Astrocyte (in vitro differentiated cells and primary cell): ENCODE measurements around the gene CHST13. TPM values are rescaled to one million over a fixed set of nuclear protein-coding genes. Genes with fewer than 3 reads are reported as not detected.

ENCODE experiments used
- DNase-seq: peaks from one replicate; pipeline ENCODE4 v3.0.0-alpha.2; 2010; ENCODE audit warnings: low read depth
- FAIRE-seq: peaks from 2 replicates; lab custom pipeline; 2011; peaks lifted over from hg19 to GRCh38; lab: Jason Lieb, UNC
- H2AFZ ChIP-seq: 2 replicates; pipeline ENCODE4 v1.6.0; 2012; ENCODE audit warnings: low read depth, low read length, inconsistent platforms
- H3K27ac ChIP-seq: 2 replicates; pipeline ENCODE4 v1.5.1; 2011; ENCODE audit warnings: low read depth, low read length, inconsistent platforms
- H3K27me3 ChIP-seq: 2 replicates; pipeline ENCODE4 v1.6.0; 2011; ENCODE audit warnings: low read length, inconsistent platforms; ENCODE audit not compliant: insufficient read depth
- H3K36me3 ChIP-seq: 2 replicates; pipeline ENCODE4 v1.5.1; 2011; ENCODE audit warnings: low read length, inconsistent platforms; ENCODE audit not compliant: insufficient read depth
- H3K4me1 ChIP-seq: 2 replicates; pipeline ENCODE4 v1.5.1; 2011; ENCODE audit warnings: low read length, inconsistent platforms; ENCODE audit not compliant: insufficient read depth
- H3K4me2 ChIP-seq: 2 replicates; pipeline ENCODE4 v1.6.0; 2012; ENCODE audit warnings: low read length, inconsistent platforms
- H3K4me3 ChIP-seq: 2 replicates; pipeline ENCODE4 v1.5.1; 2011; ENCODE audit warnings: low read depth, mild to moderate bottlenecking, low read length, inconsistent platforms; ENCODE audit not compliant: insufficient read depth
- H3K79me2 ChIP-seq: 2 replicates; pipeline ENCODE4 v1.6.0; 2012; ENCODE audit warnings: mild to moderate bottlenecking, low read length, inconsistent platforms; ENCODE audit not compliant: insufficient read depth
- H3K9ac ChIP-seq: 2 replicates; pipeline ENCODE4 v1.6.0; 2012; ENCODE audit warnings: mild to moderate bottlenecking, low read length, inconsistent platforms
- H3K9me3 ChIP-seq: 2 replicates; pipeline ENCODE4 v1.5.1; 2012; ENCODE audit warnings: low read depth, mild to moderate bottlenecking, low read length, inconsistent platforms; ENCODE audit not compliant: insufficient read depth
- H4K20me1 ChIP-seq: 2 replicates; pipeline ENCODE4 v1.6.0; 2012; ENCODE audit warnings: low read length, inconsistent platforms; ENCODE audit not compliant: insufficient read depth
- H3K27ac Mint-ChIP-seq: one replicate; pipeline ENCODE4 v1.8.0; 2021; ENCODE audit warnings: mild to moderate bottlenecking, mixed read lengths; ENCODE audit not compliant: unreplicated experiment
- H3K27me3 Mint-ChIP-seq: one replicate; pipeline ENCODE4 v1.8.0; 2021; ENCODE audit warnings: low read depth, mixed read lengths; ENCODE audit not compliant: unreplicated experiment
- H3K36me3 Mint-ChIP-seq: one replicate; pipeline ENCODE4 v1.8.0; 2021; ENCODE audit warnings: low read depth, mixed read lengths; ENCODE audit not compliant: unreplicated experiment
- H3K4me1 Mint-ChIP-seq: one replicate; pipeline ENCODE4 v1.8.0; 2021; ENCODE audit warnings: low read depth, mixed read lengths; ENCODE audit not compliant: unreplicated experiment
- H3K4me3 Mint-ChIP-seq: one replicate; pipeline ENCODE4 v1.8.0; 2021; ENCODE audit warnings: mild to moderate bottlenecking, moderate library complexity, mixed read lengths; ENCODE audit not compliant: unreplicated experiment
- H3K9me3 Mint-ChIP-seq: one replicate; pipeline ENCODE4 v1.8.0; 2021; ENCODE audit warnings: mild to moderate bottlenecking, mixed read lengths; ENCODE audit not compliant: unreplicated experiment
- EZH2 ChIP-seq: IDR thresholded peaks from 2 replicates; pipeline ENCODE4 v1.6.1; 2012; ENCODE audit warnings: mild to moderate bottlenecking, low read length, inconsistent platforms; ENCODE audit not compliant: insufficient read depth
- total RNA-seq: library from RNA; stranded (reverse); gene quantifications from 2 replicates; pipeline ENCODE4 v1.2.1, GENCODE V29; 2021
- TF ChIP-seq, protein P1 (sequence below): IDR thresholded peaks from 2 replicates; pipeline ENCODE4 v1.5.1; 2011; ENCODE audit warnings: low read depth, mild to moderate bottlenecking, inconsistent platforms, low read length, moderate library complexity; ENCODE audit not compliant: insufficient read depth

CHST13 gene
- total RNA-seq, 1 donor from 2014 or later = not detected

- Histone ChIP-seq H3K9ac (no peak overlapping the region), H3K79me2 (no peaks in the 10 kb centered on the region), H2AFZ (no peak overlapping the region), H3K36me3 (no peaks in the 10 kb centered on the region), H3K4me1 (no peaks in the 10 kb centered on the region), H3K27me3 (peaks cover 14% of the 10 kb centered on the region), H3K9me3 (no peaks in the 10 kb centered on the region), H3K4me2 (no peak overlapping the region), H3K27ac (no peak overlapping the region), H4K20me1 (no peaks in the 10 kb centered on the region), H3K4me3 (no peak overlapping the region)
- no peak overlapping the region for H3K4me3 Mint-ChIP-seq
- no peaks in the 10 kb centered on the region for H3K36me3 Mint-ChIP-seq
- no peak for TF ChIP-seq EZH2
- TF ChIP-seq, protein P1, sequence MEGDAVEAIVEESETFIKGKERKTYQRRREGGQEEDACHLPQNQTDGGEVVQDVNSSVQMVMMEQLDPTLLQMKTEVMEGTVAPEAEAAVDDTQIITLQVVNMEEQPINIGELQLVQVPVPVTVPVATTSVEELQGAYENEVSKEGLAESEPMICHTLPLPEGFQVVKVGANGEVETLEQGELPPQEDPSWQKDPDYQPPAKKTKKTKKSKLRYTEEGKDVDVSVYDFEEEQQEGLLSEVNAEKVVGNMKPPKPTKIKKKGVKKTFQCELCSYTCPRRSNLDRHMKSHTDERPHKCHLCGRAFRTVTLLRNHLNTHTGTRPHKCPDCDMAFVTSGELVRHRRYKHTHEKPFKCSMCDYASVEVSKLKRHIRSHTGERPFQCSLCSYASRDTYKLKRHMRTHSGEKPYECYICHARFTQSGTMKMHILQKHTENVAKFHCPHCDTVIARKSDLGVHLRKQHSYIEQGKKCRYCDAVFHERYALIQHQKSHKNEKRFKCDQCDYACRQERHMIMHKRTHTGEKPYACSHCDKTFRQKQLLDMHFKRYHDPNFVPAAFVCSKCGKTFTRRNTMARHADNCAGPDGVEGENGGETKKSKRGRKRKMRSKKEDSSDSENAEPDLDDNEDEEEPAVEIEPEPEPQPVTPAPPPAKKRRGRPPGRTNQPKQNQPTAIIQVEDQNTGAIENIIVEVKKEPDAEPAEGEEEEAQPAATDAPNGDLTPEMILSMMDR = no peak
- H3K27ac Mint-ChIP-seq = no peak overlapping the region
- H3K4me1 Mint-ChIP-seq = no peaks in the 10 kb centered on the region
- FAIRE-seq = no peak
- peaks cover 16% of the 10 kb centered on the region for H3K27me3 Mint-ChIP-seq
- H3K9me3 Mint-ChIP-seq = peaks cover 2% of the 10 kb centered on the region
- no peak for DNase-seq
These were observed 32.1 kb downstream of the CHST13 start for GRCh38 chr3:126555795-126556636.

DNA sequence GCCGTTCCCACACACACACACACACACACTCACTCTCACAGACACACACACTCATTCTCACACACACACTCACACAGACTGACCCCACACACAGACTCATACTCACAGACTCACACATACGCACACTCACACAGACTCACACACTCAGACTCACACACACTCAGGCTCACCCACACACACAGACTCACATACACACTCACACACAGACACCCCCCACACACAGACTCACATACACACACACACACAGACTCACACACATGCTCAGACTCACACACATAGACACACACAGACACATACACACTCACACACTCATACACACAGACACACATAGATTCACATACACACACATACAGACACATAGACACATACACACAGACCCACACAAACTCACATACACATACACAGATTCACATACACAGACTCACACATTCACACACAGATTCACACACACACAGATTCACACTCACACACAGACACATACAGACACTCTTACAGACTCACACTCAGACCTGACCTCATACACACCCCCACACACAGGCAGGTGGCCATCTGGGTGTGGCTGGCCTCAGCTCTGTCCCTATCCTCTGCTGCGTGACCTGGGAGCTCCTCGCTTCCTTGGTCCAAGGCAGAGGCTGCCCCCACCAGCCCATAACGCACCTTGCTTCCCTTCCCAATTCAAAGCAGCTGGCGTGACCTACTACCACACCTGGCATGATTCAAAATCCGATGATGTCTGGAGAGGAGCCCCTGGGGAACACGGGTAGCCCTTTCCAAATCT lies 32.9 kb downstream of the CHST13 start:
- Mint-ChIP-seq H3K27me3 (peaks cover 15% of the 10 kb centered on the region), H3K9me3 (peaks cover 4% of the 10 kb centered on the region), H3K36me3 (no peaks in the 10 kb centered on the region), H3K4me3 (no peak overlapping the region), H3K4me1 (no peaks in the 10 kb centered on the region), H3K27ac (no peak overlapping the region)
- no peak overlapping the region for H3K9ac ChIP-seq
- no peak overlapping the region for H2AFZ ChIP-seq
- peaks cover 14% of the 10 kb centered on the region for H3K27me3 ChIP-seq
- no peaks in the 10 kb centered on the region for H3K79me2 ChIP-seq
- no peaks in the 10 kb centered on the region for H4K20me1 ChIP-seq
- DNase-seq (no peak), FAIRE-seq (no peak)
- no peaks in the 10 kb centered on the region for H3K9me3 ChIP-seq
- H3K4me2 ChIP-seq = no peak overlapping the region
- H3K4me3 ChIP-seq = no peak overlapping the region
- H3K4me1 ChIP-seq = no peaks in the 10 kb centered on the region
- no peak for TF ChIP-seq EZH2
- TF ChIP-seq, protein P1 = no peak
- H3K36me3 ChIP-seq = no peaks in the 10 kb centered on the region
- no peak overlapping the region for H3K27ac ChIP-seq

DNA sequence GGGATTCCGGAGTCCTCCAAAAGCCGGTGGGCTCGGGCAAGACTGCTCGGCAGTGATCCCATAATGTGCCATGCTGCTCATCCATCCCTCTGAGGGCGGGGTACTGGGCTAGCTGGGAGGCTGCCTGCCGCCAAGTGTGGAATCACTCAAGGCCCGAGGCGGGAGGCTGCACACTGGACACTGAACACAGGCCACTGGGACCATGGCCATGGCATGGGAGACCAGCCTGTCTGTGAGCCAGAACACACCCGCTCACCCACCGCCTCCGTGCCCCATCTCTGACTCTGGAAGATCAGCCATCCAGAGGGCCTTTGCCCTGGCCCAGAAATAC lies 33.4 kb downstream of the CHST13 start:
- Histone ChIP-seq H3K9ac (no peak overlapping the region), H3K9me3 (no peaks in the 10 kb centered on the region), H3K27me3 (peaks cover 14% of the 10 kb centered on the region), H3K4me3 (no peak overlapping the region), H3K4me2 (no peak overlapping the region), H3K79me2 (no peaks in the 10 kb centered on the region), H2AFZ (no peak overlapping the region), H3K27ac (no peak overlapping the region), H4K20me1 (no peaks in the 10 kb centered on the region), H3K36me3 (no peaks in the 10 kb centered on the region), H3K4me1 (no peaks in the 10 kb centered on the region)
- peaks cover 4% of the 10 kb centered on the region for H3K9me3 Mint-ChIP-seq
- no peak for TF ChIP-seq EZH2
- TF ChIP-seq, protein P1 = no peak
- H3K4me3 Mint-ChIP-seq = no peak overlapping the region
- no peak overlapping the region for H3K27ac Mint-ChIP-seq
- peaks cover 11% of the 10 kb centered on the region for H3K27me3 Mint-ChIP-seq
- no peaks in the 10 kb centered on the region for H3K4me1 Mint-ChIP-seq
- FAIRE-seq (no peak), DNase-seq (no peak)
- no peaks in the 10 kb centered on the region for H3K36me3 Mint-ChIP-seq
